ENCODE data around the gene ATXN2. TPM values are rescaled to one million over a fixed set of nuclear protein-coding genes. Genes with fewer than 3 reads are reported as not detected.

Gene ATXN2
- total RNA-seq, 1 experiment from 2014 or later: 78.5 TPM

DNA sequence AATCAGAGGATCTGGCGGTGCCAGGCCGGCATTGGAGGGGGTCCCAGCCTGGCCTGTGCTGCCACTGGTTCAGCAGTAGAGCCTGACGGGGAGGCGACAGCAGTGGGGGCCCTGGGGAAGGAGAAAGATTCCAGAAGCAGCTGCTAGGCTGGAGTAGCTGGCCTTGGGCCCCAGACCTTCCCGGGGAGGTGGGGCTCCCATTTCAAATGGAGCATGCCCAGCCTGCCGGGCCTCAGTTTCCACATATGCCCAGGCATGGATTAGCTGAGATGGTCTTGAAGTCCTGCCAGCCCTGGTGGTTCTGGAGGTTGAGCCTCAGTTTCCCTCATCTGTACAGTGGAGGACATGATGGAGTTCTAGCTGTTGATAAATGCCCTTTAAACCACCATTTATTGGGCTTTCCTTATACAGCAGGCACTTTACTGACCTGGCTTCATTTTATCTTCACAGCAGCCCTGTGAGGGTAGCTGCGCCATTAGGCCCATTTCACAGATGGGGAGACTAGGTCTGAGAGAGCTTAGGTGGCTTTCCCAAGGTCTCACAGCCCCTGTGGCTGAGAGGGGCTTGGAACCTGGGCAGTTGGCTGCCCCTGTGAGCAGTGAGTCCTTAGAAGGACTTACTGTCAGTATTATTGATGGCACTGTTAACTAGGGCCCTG is 171.6 kb downstream of the ATXN2 start:
- Histone ChIP-seq H3K27me3 (replicated peaks; ENCODE audit: control insufficient read depth, insufficient read depth, low read length) (no peaks in the 10 kb centered on the region), H3K4me3 (ENCODE audit: low read depth, low read length) (no peak overlapping the region), H3K9me3 (no peaks in the 10 kb centered on the region), H3K4me1 (no peaks in the 10 kb centered on the region), H3K36me3 (ENCODE audit: control insufficient read depth, insufficient read depth, low read length) (no peaks in the 10 kb centered on the region)
- peaks cover 19% of the 10 kb centered on the region for H3K36me3 Mint-ChIP-seq (ENCODE audit: insufficient read depth, unreplicated experiment)
- no peak for DNase-seq
- intact Hi-C loops (cut with micrococcal nuclease; ENCODE audit: unreplicated experiment): no loop called here
- BruUV-seq (replicated peaks): no TSS peak
- H3K27me3 Mint-ChIP-seq (ENCODE audit: insufficient read depth, unreplicated experiment): no peaks in the 10 kb centered on the region
- no peak overlapping the region for H3K27ac Mint-ChIP-seq (ENCODE audit: unreplicated experiment)
- H3K4me3 Mint-ChIP-seq (ENCODE audit: unreplicated experiment): no peak overlapping the region
- POLR2A ChIA-PET: no interaction called here
- TF ChIP-seq, protein P1, sequence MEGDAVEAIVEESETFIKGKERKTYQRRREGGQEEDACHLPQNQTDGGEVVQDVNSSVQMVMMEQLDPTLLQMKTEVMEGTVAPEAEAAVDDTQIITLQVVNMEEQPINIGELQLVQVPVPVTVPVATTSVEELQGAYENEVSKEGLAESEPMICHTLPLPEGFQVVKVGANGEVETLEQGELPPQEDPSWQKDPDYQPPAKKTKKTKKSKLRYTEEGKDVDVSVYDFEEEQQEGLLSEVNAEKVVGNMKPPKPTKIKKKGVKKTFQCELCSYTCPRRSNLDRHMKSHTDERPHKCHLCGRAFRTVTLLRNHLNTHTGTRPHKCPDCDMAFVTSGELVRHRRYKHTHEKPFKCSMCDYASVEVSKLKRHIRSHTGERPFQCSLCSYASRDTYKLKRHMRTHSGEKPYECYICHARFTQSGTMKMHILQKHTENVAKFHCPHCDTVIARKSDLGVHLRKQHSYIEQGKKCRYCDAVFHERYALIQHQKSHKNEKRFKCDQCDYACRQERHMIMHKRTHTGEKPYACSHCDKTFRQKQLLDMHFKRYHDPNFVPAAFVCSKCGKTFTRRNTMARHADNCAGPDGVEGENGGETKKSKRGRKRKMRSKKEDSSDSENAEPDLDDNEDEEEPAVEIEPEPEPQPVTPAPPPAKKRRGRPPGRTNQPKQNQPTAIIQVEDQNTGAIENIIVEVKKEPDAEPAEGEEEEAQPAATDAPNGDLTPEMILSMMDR (IDR thresholded peaks at IDR 0.05; ENCODE audit: insufficient read depth in 1 of 2, low read depth in 1 of 2, low read length in 1 of 2, severe bottlenecking in 1 of 2, unreplicated experiment in 1 of 2): no peak
- H3K4me1 Mint-ChIP-seq (ENCODE audit: low read depth, unreplicated experiment): peaks cover 20% of the 10 kb centered on the region
- CTCF ChIA-PET: interaction anchor here (0.6 to 0.7 kb wide), 3 partner anchors 20 to 490 kb away, joined by 4 to 7 read pairs (median 5); no protein-coding TSS in a partner anchor
- no peaks in the 10 kb centered on the region for H3K9me3 Mint-ChIP-seq (ENCODE audit: unreplicated experiment)

DNA sequence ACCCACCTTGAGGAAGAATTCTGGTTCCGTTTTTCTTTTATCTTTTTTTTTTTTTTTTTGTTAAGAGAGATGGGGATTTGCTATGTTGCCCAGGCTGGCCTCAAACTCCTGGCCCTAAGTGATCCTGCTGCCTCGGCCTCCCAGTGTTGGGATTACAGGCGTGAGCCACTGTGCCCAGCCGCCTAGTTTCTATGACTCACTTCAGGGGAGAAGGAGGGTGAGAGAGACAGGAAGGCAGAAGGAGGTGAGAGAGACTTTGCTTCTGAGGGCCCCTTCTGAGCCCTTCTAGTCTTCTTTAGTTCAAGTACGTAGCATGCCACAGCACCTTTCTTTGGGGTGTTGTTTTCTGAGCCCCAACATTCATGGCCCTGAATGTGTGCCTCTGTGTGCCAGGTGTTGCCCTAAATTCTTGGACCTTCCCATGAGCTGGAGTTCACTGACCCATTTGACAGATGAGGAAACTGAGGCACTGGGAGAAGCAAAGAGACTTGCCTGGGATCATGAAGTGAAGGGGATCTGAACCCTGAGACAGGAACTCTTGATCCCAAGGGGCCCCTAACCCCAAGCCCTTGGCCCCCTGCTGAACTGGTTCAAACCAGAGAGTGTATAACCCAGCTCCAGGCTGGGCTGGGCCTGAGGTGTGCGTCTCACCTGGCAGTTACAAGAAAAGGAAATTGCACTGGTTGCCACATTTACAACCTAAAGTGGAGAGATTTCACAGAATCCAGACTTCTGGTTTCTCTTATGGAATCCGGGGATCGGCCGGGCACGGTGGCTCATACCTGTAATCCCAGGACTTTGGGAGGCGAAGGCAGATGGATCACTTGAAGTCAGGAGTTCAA is 172.6 kb downstream of the ATXN2 start:
- no peak overlapping the region for H3K27ac Mint-ChIP-seq (ENCODE audit: unreplicated experiment)
- BruUV-seq (replicated peaks): no TSS peak
- POLR2A ChIA-PET: no interaction called here

DNA sequence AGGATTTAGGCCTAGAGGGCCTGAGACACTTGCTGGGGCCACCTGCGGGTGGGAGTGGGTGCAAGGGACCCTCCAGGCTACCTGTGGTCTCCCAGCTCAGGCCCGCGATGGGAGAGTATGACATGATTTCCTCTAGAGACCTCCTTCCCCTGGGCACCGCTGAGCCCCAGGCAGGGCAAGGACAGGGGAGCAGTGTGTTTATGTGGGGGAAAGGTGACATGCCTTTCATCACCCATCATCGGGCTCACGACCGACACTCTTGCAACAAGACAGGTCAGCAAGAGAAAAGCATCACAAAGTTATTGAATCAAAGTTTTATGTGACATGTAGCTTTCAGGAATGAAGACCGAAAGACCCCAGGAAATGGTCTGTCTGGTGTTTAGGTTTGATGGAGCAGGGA is 173.5 kb downstream of the ATXN2 start:
- Histone ChIP-seq H3K4me3 (ENCODE audit: low read depth, low read length) (no peak overlapping the region), H3K9me3 (no peaks in the 10 kb centered on the region), H3K4me1 (no peaks in the 10 kb centered on the region), H3K36me3 (ENCODE audit: control insufficient read depth, insufficient read depth, low read length) (no peaks in the 10 kb centered on the region), H3K27me3 (replicated peaks; ENCODE audit: control insufficient read depth, insufficient read depth, low read length) (no peaks in the 10 kb centered on the region)
- TF ChIP-seq, protein P1 (IDR thresholded peaks at IDR 0.05; ENCODE audit: insufficient read depth in 1 of 2, low read depth in 1 of 2, low read length in 1 of 2, severe bottlenecking in 1 of 2, unreplicated experiment in 1 of 2): no peak
- H3K27me3 Mint-ChIP-seq (ENCODE audit: insufficient read depth, unreplicated experiment): no peaks in the 10 kb centered on the region
- no peak overlapping the region for H3K27ac Mint-ChIP-seq (ENCODE audit: unreplicated experiment)
- peaks cover 22% of the 10 kb centered on the region for H3K36me3 Mint-ChIP-seq (ENCODE audit: insufficient read depth, unreplicated experiment)
- peaks cover 7% of the 10 kb centered on the region for H3K4me1 Mint-ChIP-seq (ENCODE audit: low read depth, unreplicated experiment)
- H3K9me3 Mint-ChIP-seq (ENCODE audit: unreplicated experiment): no peaks in the 10 kb centered on the region
- CTCF ChIA-PET: no interaction called here
- H3K4me3 Mint-ChIP-seq (ENCODE audit: unreplicated experiment): no peak overlapping the region
- POLR2A ChIA-PET: no interaction called here
- no TSS peak for BruUV-seq (replicated peaks)
- DNase-seq: no peak
- intact Hi-C loops (cut with micrococcal nuclease; ENCODE audit: unreplicated experiment): no loop called here

More for the DNA sequence above, 172.6 kb downstream of the ATXN2 start:
- TF ChIP-seq, protein P1 (IDR thresholded peaks at IDR 0.05; ENCODE audit: insufficient read depth in 1 of 2, low read depth in 1 of 2, low read length in 1 of 2, severe bottlenecking in 1 of 2, unreplicated experiment in 1 of 2): no peak
- H3K4me1 ChIP-seq: no peaks in the 10 kb centered on the region
- no peaks in the 10 kb centered on the region for H3K9me3 ChIP-seq
- Mint-ChIP-seq H3K4me3 (ENCODE audit: unreplicated experiment) (no peak overlapping the region), H3K4me1 (ENCODE audit: low read depth, unreplicated experiment) (peaks cover 13% of the 10 kb centered on the region), H3K27me3 (ENCODE audit: insufficient read depth, unreplicated experiment) (no peaks in the 10 kb centered on the region), H3K9me3 (ENCODE audit: unreplicated experiment) (no peaks in the 10 kb centered on the region), H3K36me3 (ENCODE audit: insufficient read depth, unreplicated experiment) (peaks cover 19% of the 10 kb centered on the region)
- CTCF ChIA-PET: interaction anchor here (0.6 kb wide), 1 partner anchor 489 kb away, joined by 5 read pairs; no protein-coding TSS in a partner anchor
- H3K36me3 ChIP-seq (ENCODE audit: control insufficient read depth, insufficient read depth, low read length): no peaks in the 10 kb centered on the region
- H3K4me3 ChIP-seq (ENCODE audit: low read depth, low read length): no peak overlapping the region
- intact Hi-C loops (cut with micrococcal nuclease; ENCODE audit: unreplicated experiment): no loop called here
- DNase-seq: no peak
- H3K27me3 ChIP-seq (replicated peaks; ENCODE audit: control insufficient read depth, insufficient read depth, low read length): no peaks in the 10 kb centered on the region
